Uterus (tissue), 4 donors: ENCODE results near the gene KLF7. TPM values are rescaled to one million over a fixed set of nuclear protein-coding genes. Genes with fewer than 3 reads are reported as not detected.

Experiments
- DNase-seq, 2 donors: peaks; one replicate each; pipeline ENCODE4 v3.0.0-alpha.2; 2019 to 2020
- H3K27ac ChIP-seq, 2 donors: fragments of 200-600 bp; sonication (generic); 1 replicate in 1 of 2; 2 replicates in 1 of 2; pipeline ENCODE4 v1.5.1; 2016 to 2018
- H3K27me3 ChIP-seq, 2 donors: fragments of 200-600 bp; sonication (generic); one replicate each; pipeline ENCODE4 v1.5.1; 2018 to 2019; ENCODE audit warnings: control low read depth in 1 of 2
- H3K36me3 ChIP-seq, 2 donors: fragments of 200-600 bp; sonication (generic); one replicate each; pipeline ENCODE4 v1.5.1; 2019; ENCODE audit warnings: control low read depth in 1 of 2
- H3K4me1 ChIP-seq, 2 donors: fragments of 200-600 bp; sonication (generic); one replicate each; pipeline ENCODE4 v1.5.1; 2018 to 2019; ENCODE audit warnings: control low read depth in 1 of 2
- H3K4me3 ChIP-seq, 2 donors: fragments of 200-600 bp; sonication (generic); 1 replicate in 1 of 2; 2 replicates in 1 of 2; pipeline ENCODE4 v1.5.1; 2018 to 2019; ENCODE audit warnings: mild to moderate bottlenecking in 1 of 2
- H3K9me3 ChIP-seq, 2 donors: fragments of 200-600 bp; sonication (generic); one replicate each; pipeline ENCODE4 v1.5.1; 2019; ENCODE audit warnings: control low read depth in 1 of 2
- CTCF ChIP-seq, 4 experiments: fragments of 200-600 bp in 2 of 4; fragments of 450-650 bp in 2 of 4; sonication (generic) in 2 of 4; IDR thresholded peaks; one replicate each; pipeline ENCODE4 v1.5.1; 2016 to 2019; ENCODE audit warnings: antibody characterized with exemption in 4 of 4, mild to moderate bottlenecking in 2 of 4, moderate library complexity in 1 of 4
- POLR2A ChIP-seq, 2 donors: fragments of 450-650 bp; IDR thresholded peaks; one replicate each; pipeline ENCODE4 v1.6.1; 2016; ENCODE audit warnings: antibody characterized with exemption in 2 of 2, mild to moderate bottlenecking in 1 of 2, moderate library complexity in 1 of 2
- intact Hi-C: fragments of 100-400 bp; cut with DNase I; formaldehyde crosslinking; loops from one replicate; pipeline ENCODE4 v1.15.1; 2023; ENCODE audit warnings: low total_unique reads
- total RNA-seq, 4 donors: library from RNA; depleted of rRNA in 3 of 4; stranded (reverse); fragments of >200 nt in 3 of 4; gene quantifications; one replicate each; pipeline versions ENCODE4 v1.1.0 to v1.2.4, GENCODE V29; 2014 to 2023
- donor health status: DM: yes; HTN: yes; CAD: no.

KLF7 gene
- total RNA-seq, 4 donors from 2014 or later, result 20.9 to 96.0 (median 39.4) TPM

- DNase-seq, result no peak
- Histone ChIP-seq H3K4me3 (peak overlapping the region; percentile 65 to 87), H3K27ac (peak overlapping the region; percentile 100), H3K4me1 (peaks cover 0 to 8% of the 10 kb centered on the region in 2 donors), H3K9me3 (no peaks in the 10 kb centered on the region), H3K27me3 (no peaks in the 10 kb centered on the region), H3K36me3 (no peaks in the 10 kb centered on the region)
- TF ChIP-seq POLR2A (IDR thresholded peaks at IDR 0.05), result no peak
- no peak for TF ChIP-seq CTCF (IDR thresholded peaks at IDR 0.05)
- intact Hi-C loops, result no loop called here
These were observed 2.1 kb downstream of the KLF7 start for GRCh38 chr2:207163756-207164005.

GRCh38 chr2:207163053-207163755, 2.5 kb downstream of the KLF7 start:
- TF ChIP-seq CTCF (IDR thresholded peaks at IDR 0.05), result no peak
- peak; percentile 66 to 68 for TF ChIP-seq POLR2A (IDR thresholded peaks at IDR 0.05)
- H3K27ac ChIP-seq, result peak overlapping the region; percentile 100
- intact Hi-C loops, result no loop called here
- no peaks in the 10 kb centered on the region for H3K27me3 ChIP-seq
- DNase-seq, result peak; percentile 26 to 64
- no peaks in the 10 kb centered on the region for H3K9me3 ChIP-seq
- peak overlapping the region; percentile 65 to 87 for H3K4me3 ChIP-seq
- H3K4me1 ChIP-seq, result peaks cover 0 to 8% of the 10 kb centered on the region in 2 donors
- H3K36me3 ChIP-seq, result no peaks in the 10 kb centered on the region

GRCh38 chr2:207162316-207162715, 3.4 kb downstream of the KLF7 start:
- Histone ChIP-seq H3K9me3 (no peaks in the 10 kb centered on the region), H3K4me3 (peak overlapping the region; percentile 65 to 87), H3K27me3 (no peaks in the 10 kb centered on the region), H3K27ac (peak overlapping the region; percentile 100), H3K36me3 (no peaks in the 10 kb centered on the region), H3K4me1 (peaks cover 5 to 11% of the 10 kb centered on the region in 2 donors)
- DNase-seq, result no peak
- intact Hi-C loops, result no loop called here
- no peak for TF ChIP-seq CTCF (IDR thresholded peaks at IDR 0.05)
- no peak for TF ChIP-seq POLR2A (IDR thresholded peaks at IDR 0.05)

GRCh38 chr2:207161247-207162123, 4.3 kb downstream of the KLF7 start:
- no peaks in the 10 kb centered on the region for H3K36me3 ChIP-seq
- peak overlapping the region in 1 of 2 donors; percentile 65 for H3K4me3 ChIP-seq
- H3K27me3 ChIP-seq, result no peaks in the 10 kb centered on the region
- peak overlapping the region; percentile 100 for H3K27ac ChIP-seq
- peaks cover 12% of the 10 kb centered on the region in 2 donors for H3K4me1 ChIP-seq
- no peak for TF ChIP-seq POLR2A (IDR thresholded peaks at IDR 0.05)
- no peak for TF ChIP-seq CTCF (IDR thresholded peaks at IDR 0.05)
- no peak for DNase-seq
- intact Hi-C loops, result no loop called here
- H3K9me3 ChIP-seq, result no peaks in the 10 kb centered on the region

- no peak for DNase-seq
- no peak for TF ChIP-seq CTCF (IDR thresholded peaks at IDR 0.05)
- TF ChIP-seq POLR2A (IDR thresholded peaks at IDR 0.05), result no peak
- H3K4me1 ChIP-seq, result peaks cover 12 to 25% of the 10 kb centered on the region in 2 donors
- no peaks in the 10 kb centered on the region for H3K27me3 ChIP-seq
- no peaks in the 10 kb centered on the region for H3K36me3 ChIP-seq
- intact Hi-C loops, result no loop called here
- H3K4me3 ChIP-seq, result no peak overlapping the region
- peak overlapping the region in 1 of 2 donors; percentile 100 for H3K27ac ChIP-seq
- H3K9me3 ChIP-seq, result no peaks in the 10 kb centered on the region
These were observed 5.6 kb downstream of the KLF7 start for GRCh38 chr2:207160115-207160514.
